ENCODE measurements around the gene EIPR1. TPM values are rescaled to one million over a fixed set of nuclear protein-coding genes. Genes with fewer than 3 reads are reported as not detected.

Gene EIPR1
- total and polyA plus RNA-seq, 2 of the 4 experiments (the other 2 are of a cell fraction), result 46.5 to 67.4 TPM

DNA sequence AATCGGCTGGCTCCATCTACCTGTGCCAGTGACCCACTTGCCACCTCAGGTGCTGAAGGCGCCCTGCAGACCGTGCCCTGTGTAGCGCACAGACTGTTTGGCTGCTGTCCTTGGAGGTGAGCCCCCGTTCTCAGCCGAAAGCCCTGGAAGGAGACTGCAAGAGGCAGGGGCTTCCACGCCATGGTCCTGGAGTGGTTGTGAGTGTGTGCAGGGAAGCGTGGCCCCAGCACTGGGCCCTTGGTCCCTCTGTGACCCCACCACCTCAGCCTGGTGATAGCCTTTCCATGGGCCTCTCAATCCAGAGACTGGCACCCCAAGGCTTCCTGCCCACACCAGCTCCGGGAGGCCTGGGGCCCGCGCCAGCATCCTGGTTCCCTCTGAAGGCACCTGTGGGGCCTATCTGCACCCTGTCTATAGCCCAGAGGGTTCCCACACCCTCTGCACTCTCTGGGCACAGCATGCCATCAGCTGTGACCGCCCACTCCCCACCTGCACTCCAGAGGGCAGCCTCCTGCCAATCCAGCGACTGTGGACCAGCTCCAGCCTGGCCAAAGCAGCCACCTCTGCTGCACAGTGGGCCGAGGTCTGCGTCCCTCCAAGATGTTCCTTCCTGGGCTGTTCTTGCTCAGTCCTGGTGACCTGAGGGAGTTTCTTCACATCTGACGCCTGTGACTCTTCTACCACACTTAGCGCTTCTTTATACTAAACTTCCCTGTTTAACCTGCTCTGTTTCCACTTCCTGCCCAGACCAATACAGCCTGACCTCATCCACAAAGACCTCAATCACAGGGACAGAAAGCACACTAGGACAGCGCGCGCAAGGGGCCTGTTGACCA, 109.5 kb downstream of the EIPR1 start:
- ChIA-PET CTCF (no interaction called here), POLR2A (ENCODE audit: unreplicated experiment) (no interaction called here)
- Histone ChIP-seq H3K27me3 (ENCODE audit: control insufficient read depth, insufficient read depth, low read length) (no peaks in the 10 kb centered on the region), H4K91ac (ENCODE audit: insufficient read depth, low read depth, low read length) (no peak overlapping the region), H3K27ac (ENCODE audit: insufficient read depth, low read length) (no peak overlapping the region), H3K4me2 (ENCODE audit: low read depth, low read length) (no peak overlapping the region), H3K23ac (ENCODE audit: low read depth, low read length) (no peak overlapping the region), H3K79me1 (ENCODE audit: low read depth in 1 of 2, low read length in 2 of 2) (peaks cover 4 to 6% of the 10 kb centered on the region in 2 experiments; a peak in 3 of 4 replicates), H3K36me3 (ENCODE audit: control insufficient read depth, insufficient read depth, low read length) (no peaks in the 10 kb centered on the region), H4K8ac (ENCODE audit: low read depth in 2 of 2, low read length in 2 of 2) (no peak overlapping the region), H3K56ac (ENCODE audit: extremely low read depth, insufficient read depth, low read length) (no peak overlapping the region), H3K4me3 (ENCODE audit: insufficient read depth, low read depth, low read length) (no peak overlapping the region), H2BK15ac (ENCODE audit: low read depth, low read length) (no peak overlapping the region), H2BK20ac (ENCODE audit: low read depth, low read length) (no peak overlapping the region), H3K18ac (ENCODE audit: low read depth, low read length) (no peak overlapping the region), H2AK5ac (ENCODE audit: low read depth, low read length) (no peak overlapping the region), H3K4me1 (ENCODE audit: control insufficient read depth, insufficient read depth, low read length) (no peaks in the 10 kb centered on the region), H2BK120ac (ENCODE audit: low read depth, low read length) (no peak overlapping the region), H4K5ac (ENCODE audit: low read depth, low read length) (no peak overlapping the region), H3K9me3 (ENCODE audit: control insufficient read depth, insufficient read depth, low read length) (0 out of 2 replicates have a peak, but pooled peaks cover 2% of the 10 kb centered on the region), H2AK9ac (replicated peaks; ENCODE audit: low read depth, low read length, poor library complexity) (no peak overlapping the region), H3K9ac (ENCODE audit: low read depth, low read length) (no peak overlapping the region), H2AFZ (replicated peaks; ENCODE audit: low read length, poor library complexity) (no peak overlapping the region), H3K4ac (ENCODE audit: low read depth, low read length) (no peak overlapping the region), H3K14ac (replicated peaks; ENCODE audit: low read depth, low read length) (no peak overlapping the region), H4K20me1 (ENCODE audit: insufficient read depth, low read length) (no peaks in the 10 kb centered on the region; the same call in 1 of the 2 replicates), H3K9me1 (ENCODE audit: insufficient read depth, low read length) (peaks cover 6% of the 10 kb centered on the region; the same call in 1 of the 2 replicates), H2BK5ac (ENCODE audit: low read depth, low read length, poor library complexity, severe bottlenecking) (no peak overlapping the region)
- no TSS peak for BruUV-seq (replicated peaks)
- DNase-seq, result no peak
- dilution Hi-C loops (cut with HindIII; ENCODE audit: low sequenced_read_pairs, unreplicated experiment), result no loop called here
- TF ChIP-seq CTCF (conservative IDR thresholded peaks at IDR 0.05; ENCODE audit: low read depth, low read length) (no peak), SMC3 (IDR thresholded peaks at IDR 0.05; ENCODE audit: low read depth, low read length) (no peak), MXI1 (IDR thresholded peaks at IDR 0.05; ENCODE audit: borderline replicate concordance, low read depth, low read length) (no peak)
- ATAC-seq (ENCODE audit: low read depth), result no peak
- in situ Hi-C loops (cut with MboI; ENCODE audit: low sequenced_read_pairs), result no loop called here
- intact Hi-C loops (cut with micrococcal nuclease), result no loop called here
- WGBS, 2 experiments (ENCODE audit: extremely low coverage in 2 of 2, insufficient read length in 1 of 2), result 82% methylated on average over 4 of the region's 20 CpGs; no CpG with 5 or more reads in 1 of the 2 experiments

All from IMR-90 (cell line).